Upper lobe of left lung (tissue), 4 donors: Measurements from ENCODE around the gene PCDH12.

Experiments used
- CTCF ChIP-seq, 6 experiments: fragments of 450-650 bp in 4 of 6; fragments of 200-600 bp in 2 of 6; sonication (generic) in 2 of 6; IDR thresholded peaks; one replicate each; pipeline ENCODE4 v1.5.1; 2016 to 2019; ENCODE audit warnings: antibody characterized with exemption in 6 of 6
- EP300 ChIP-seq, 4 donors: sonication (generic); formaldehyde crosslinking; IDR thresholded peaks; one replicate each; pipeline ENCODE4 v1.5.1; 2017; ENCODE audit warnings: antibody characterized with exemption in 4 of 4, control low read depth in 2 of 4
- POLR2A ChIP-seq, 4 donors: fragments of 450-650 bp; IDR thresholded peaks; one replicate each; pipeline ENCODE4 v1.5.1; 2016 to 2017; ENCODE audit warnings: antibody characterized with exemption in 4 of 4, mild to moderate bottlenecking in 2 of 4
- POLR2AphosphoS5 ChIP-seq, 2 donors: sonication (generic); formaldehyde crosslinking; IDR thresholded peaks; one replicate each; pipeline ENCODE4 v1.5.1; 2017; ENCODE audit warnings: antibody characterized with exemption in 2 of 2

GRCh38 chr5:141966963-141967333, 8.9 kb upstream of the PCDH12 start:
- TF ChIP-seq CTCF (IDR thresholded peaks at IDR 0.05) (no peak), POLR2A (IDR thresholded peaks at IDR 0.05) (no peak), POLR2AphosphoS5 (IDR thresholded peaks at IDR 0.05) (no peak), EP300 (IDR thresholded peaks at IDR 0.05) (no peak)
